Measurements from ENCODE around the gene GABRR2.

Gene GABRR2

DNA sequence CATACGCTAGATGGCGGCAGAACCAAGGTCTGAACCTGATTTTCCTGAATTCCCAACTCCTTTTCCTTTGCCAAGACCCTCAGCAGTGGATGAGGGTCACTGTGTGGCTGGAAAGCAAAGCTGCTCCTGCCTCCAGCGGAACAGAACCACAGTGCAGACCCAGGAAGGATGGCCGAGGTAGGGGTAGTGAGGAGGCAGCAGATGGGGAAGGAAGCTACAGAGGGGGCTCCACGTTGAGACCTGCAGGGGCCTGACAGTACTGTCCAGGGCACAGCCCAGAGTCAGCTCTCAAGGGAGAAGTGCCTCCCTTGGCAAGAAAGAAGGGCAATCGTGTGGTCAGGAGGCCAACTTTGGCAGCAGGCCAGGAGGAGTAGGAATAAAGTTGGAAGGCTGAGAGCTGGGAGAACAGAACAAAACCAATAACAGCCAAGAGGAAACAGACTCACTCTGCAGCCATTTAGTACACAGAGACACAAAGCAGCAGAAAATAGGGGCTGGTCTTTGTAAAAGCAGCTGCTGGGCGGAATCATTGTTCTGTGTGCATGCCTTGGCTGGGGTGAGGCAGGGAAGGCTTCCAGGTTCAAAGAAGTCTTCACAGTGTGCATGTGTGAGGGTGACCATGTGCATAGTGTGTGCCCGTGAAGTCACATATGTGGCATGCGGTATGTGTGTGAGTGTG lies 3.1 kb downstream of the GABRR2 start:
- CTCF ChIA-PET = interaction anchor here (0.6 to 2.0 kb wide), 13 partner anchors 9 to 1024 kb away, joined by 3 to 8 read pairs (median 3); no protein-coding TSS in a partner anchor
- Histone ChIP-seq H3K27ac (ENCODE audit: extremely low read depth, low read depth, low read length) (no peak overlapping the region), H3K36me3 (ENCODE audit: control insufficient read depth in 2 of 2, insufficient read depth in 1 of 2, low read length in 2 of 2) (no peaks in the 10 kb centered on the region), H3K9me3 (ENCODE audit: control insufficient read depth, insufficient read depth, low read depth, low read length) (no peaks in the 10 kb centered on the region), H3K4me3 (ENCODE audit: low read depth, low read length) (no peak overlapping the region), H3K4me1 (ENCODE audit: control insufficient read depth, insufficient read depth, low read length) (peaks cover 12% of the 10 kb centered on the region)
- POLR2A ChIA-PET = interaction anchor here (1.9 to 2.4 kb wide), 2 partner anchors 35 to 40 kb away, joined by 4 to 6 read pairs; partner anchors contain the start of gene UBE2J1
- TF ChIP-seq GLIS1 (tag by site-specific recombination; IDR thresholded peaks at IDR 0.05) (no peak), ZNF776 (tag by site-specific recombination; IDR thresholded peaks at IDR 0.05; ENCODE audit: borderline replicate concordance) (no peak), ZBTB17 (tag by site-specific recombination; IDR thresholded peaks at IDR 0.05) (peak; percentile 46; the same call in 1 of the 2 replicates), ZSCAN23 (tag by site-specific recombination; IDR thresholded peaks at IDR 0.05) (no peak), EGR2 (tag by site-specific recombination; IDR thresholded peaks at IDR 0.05; ENCODE audit: low read depth) (no peak), ZNF239 (tag by site-specific recombination; IDR thresholded peaks at IDR 0.05) (no peak), HOXD13 (CRISPR knock-in tag; IDR thresholded peaks at IDR 0.05; ENCODE audit: borderline replicate concordance) (no peak), ZNF211 (tag by site-specific recombination; IDR thresholded peaks at IDR 0.05; ENCODE audit: low read depth) (no peak), PRDM1 (tag by site-specific recombination; IDR thresholded peaks at IDR 0.05) (no peak), ZNF585B (tag by site-specific recombination; IDR thresholded peaks at IDR 0.05) (no peak), ZNF2 (tag by site-specific recombination; IDR thresholded peaks at IDR 0.05) (no peak), SP2 (tag by site-specific recombination; IDR thresholded peaks at IDR 0.05) (no peak), ZNF837 (tag by site-specific recombination; IDR thresholded peaks at IDR 0.05) (no peak), ZNF37A (tag by site-specific recombination; IDR thresholded peaks at IDR 0.05) (no peak), ZNF24 (tag by site-specific recombination; IDR thresholded peaks at IDR 0.05) (no peak), ZNF174 (tag by site-specific recombination; IDR thresholded peaks at IDR 0.05) (no peak), ZNF660 (tag by site-specific recombination; IDR thresholded peaks at IDR 0.05) (0 out of 2 replicates have a peak, but pooled peaks have one; percentile 13), ZNF843 (tag by site-specific recombination; IDR thresholded peaks at IDR 0.05) (no peak), ZNF121 (tag by site-specific recombination; IDR thresholded peaks at IDR 0.05) (peak; percentile 53; the same call in 1 of the 2 replicates), SP7 (tag by site-specific recombination; IDR thresholded peaks at IDR 0.05) (no peak), ZBTB48 (tag by site-specific recombination; IDR thresholded peaks at IDR 0.05) (peak; percentile 52; the same call in 1 of the 2 replicates), KLF1 (tag by site-specific recombination; IDR thresholded peaks at IDR 0.05) (no peak), ZEB2 (tag by site-specific recombination; IDR thresholded peaks at IDR 0.05) (no peak), SALL2 (tag by site-specific recombination; IDR thresholded peaks at IDR 0.05; ENCODE audit: borderline replicate concordance) (no peak), ZNF202 (tag by site-specific recombination; IDR thresholded peaks at IDR 0.05; ENCODE audit: borderline replicate concordance) (no peak), ZSCAN30 (tag by site-specific recombination; IDR thresholded peaks at IDR 0.05) (no peak)
- TF ChIP-seq, protein P1, sequence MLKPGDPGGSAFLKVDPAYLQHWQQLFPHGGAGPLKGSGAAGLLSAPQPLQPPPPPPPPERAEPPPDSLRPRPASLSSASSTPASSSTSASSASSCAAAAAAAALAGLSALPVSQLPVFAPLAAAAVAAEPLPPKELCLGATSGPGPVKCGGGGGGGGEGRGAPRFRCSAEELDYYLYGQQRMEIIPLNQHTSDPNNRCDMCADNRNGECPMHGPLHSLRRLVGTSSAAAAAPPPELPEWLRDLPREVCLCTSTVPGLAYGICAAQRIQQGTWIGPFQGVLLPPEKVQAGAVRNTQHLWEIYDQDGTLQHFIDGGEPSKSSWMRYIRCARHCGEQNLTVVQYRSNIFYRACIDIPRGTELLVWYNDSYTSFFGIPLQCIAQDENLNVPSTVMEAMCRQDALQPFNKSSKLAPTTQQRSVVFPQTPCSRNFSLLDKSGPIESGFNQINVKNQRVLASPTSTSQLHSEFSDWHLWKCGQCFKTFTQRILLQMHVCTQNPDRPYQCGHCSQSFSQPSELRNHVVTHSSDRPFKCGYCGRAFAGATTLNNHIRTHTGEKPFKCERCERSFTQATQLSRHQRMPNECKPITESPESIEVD (tag by site-specific recombination; IDR thresholded peaks at IDR 0.05) = no peak
- TF ChIP-seq, protein P2, sequence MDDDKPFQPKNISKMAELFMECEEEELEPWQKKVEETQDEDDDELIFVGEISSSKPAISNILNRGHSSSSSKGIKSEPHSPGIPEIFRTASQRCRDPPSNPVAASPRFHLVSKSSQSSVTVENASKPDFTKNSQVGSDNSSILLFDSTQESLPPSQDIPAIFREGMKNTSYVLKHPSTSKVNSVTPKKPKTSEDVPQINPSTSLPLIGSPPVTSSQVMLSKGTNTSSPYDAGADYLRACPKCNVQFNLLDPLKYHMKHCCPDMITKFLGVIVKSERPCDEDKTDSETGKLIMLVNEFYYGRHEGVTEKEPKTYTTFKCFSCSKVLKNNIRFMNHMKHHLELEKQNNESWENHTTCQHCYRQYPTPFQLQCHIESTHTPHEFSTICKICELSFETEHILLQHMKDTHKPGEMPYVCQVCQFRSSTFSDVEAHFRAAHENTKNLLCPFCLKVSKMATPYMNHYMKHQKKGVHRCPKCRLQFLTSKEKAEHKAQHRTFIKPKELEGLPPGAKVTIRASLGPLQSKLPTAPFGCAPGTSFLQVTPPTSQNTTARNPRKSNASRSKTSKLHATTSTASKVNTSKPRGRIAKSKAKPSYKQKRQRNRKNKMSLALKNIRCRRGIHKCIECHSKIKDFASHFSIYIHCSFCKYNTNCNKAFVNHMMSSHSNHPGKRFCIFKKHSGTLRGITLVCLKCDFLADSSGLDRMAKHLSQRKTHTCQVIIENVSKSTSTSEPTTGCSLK (tag by site-specific recombination; IDR thresholded peaks at IDR 0.05) = no peak
- TF ChIP-seq, protein P3, sequence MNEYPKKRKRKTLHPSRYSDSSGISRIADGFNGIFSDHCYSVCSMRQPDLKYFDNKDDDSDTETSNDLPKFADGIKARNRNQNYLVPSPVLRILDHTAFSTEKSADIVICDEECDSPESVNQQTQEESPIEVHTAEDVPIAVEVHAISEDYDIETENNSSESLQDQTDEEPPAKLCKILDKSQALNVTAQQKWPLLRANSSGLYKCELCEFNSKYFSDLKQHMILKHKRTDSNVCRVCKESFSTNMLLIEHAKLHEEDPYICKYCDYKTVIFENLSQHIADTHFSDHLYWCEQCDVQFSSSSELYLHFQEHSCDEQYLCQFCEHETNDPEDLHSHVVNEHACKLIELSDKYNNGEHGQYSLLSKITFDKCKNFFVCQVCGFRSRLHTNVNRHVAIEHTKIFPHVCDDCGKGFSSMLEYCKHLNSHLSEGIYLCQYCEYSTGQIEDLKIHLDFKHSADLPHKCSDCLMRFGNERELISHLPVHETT (tag by site-specific recombination; IDR thresholded peaks at IDR 0.05) = no peak
- TF ChIP-seq, protein P4, sequence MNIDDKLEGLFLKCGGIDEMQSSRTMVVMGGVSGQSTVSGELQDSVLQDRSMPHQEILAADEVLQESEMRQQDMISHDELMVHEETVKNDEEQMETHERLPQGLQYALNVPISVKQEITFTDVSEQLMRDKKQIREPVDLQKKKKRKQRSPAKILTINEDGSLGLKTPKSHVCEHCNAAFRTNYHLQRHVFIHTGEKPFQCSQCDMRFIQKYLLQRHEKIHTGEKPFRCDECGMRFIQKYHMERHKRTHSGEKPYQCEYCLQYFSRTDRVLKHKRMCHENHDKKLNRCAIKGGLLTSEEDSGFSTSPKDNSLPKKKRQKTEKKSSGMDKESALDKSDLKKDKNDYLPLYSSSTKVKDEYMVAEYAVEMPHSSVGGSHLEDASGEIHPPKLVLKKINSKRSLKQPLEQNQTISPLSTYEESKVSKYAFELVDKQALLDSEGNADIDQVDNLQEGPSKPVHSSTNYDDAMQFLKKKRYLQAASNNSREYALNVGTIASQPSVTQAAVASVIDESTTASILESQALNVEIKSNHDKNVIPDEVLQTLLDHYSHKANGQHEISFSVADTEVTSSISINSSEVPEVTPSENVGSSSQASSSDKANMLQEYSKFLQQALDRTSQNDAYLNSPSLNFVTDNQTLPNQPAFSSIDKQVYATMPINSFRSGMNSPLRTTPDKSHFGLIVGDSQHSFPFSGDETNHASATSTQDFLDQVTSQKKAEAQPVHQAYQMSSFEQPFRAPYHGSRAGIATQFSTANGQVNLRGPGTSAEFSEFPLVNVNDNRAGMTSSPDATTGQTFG (tag by site-specific recombination; IDR thresholded peaks at IDR 0.05; ENCODE audit: borderline replicate concordance) = no peak
- TF ChIP-seq, protein P5, sequence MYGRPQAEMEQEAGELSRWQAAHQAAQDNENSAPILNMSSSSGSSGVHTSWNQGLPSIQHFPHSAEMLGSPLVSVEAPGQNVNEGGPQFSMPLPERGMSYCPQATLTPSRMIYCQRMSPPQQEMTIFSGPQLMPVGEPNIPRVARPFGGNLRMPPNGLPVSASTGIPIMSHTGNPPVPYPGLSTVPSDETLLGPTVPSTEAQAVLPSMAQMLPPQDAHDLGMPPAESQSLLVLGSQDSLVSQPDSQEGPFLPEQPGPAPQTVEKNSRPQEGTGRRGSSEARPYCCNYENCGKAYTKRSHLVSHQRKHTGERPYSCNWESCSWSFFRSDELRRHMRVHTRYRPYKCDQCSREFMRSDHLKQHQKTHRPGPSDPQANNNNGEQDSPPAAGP (tag by site-specific recombination; IDR thresholded peaks at IDR 0.05) = no peak
